SK-N-MC (cell line): ENCODE results near the gene TUBA3C.

Experiments
- DNase-seq: peaks from one replicate; pipeline ENCODE4 v3.0.0-alpha.2; 2011; ENCODE audit warnings: low read depth, low spot score
- H3K27ac ChIP-seq: fragments of 200-600 bp; sonication (generic); 2 replicates; pipeline ENCODE4 v1.5.1; 2016; ENCODE audit warnings: mixed run types
- H3K36me3 ChIP-seq: fragments of 200-600 bp; sonication (generic); 2 replicates; pipeline ENCODE4 v1.6.1; 2017; ENCODE audit warnings: antibody characterized with exemption, low read length, mixed read lengths; ENCODE audit not compliant: insufficient read depth
- H3K4me3 ChIP-seq: fragments of 200-600 bp; sonication (generic); 2 replicates; pipeline ENCODE4 v1.5.1; 2016
- H3K9ac ChIP-seq: fragments of 200-600 bp; sonication (generic); 2 replicates; pipeline ENCODE4 v1.8.0; 2017; ENCODE audit warnings: mixed run types, mixed read lengths; ENCODE audit not compliant: insufficient read length
- H3K9me3 ChIP-seq: fragments of 200-600 bp; sonication (generic); 2 replicates; pipeline ENCODE4 v1.6.1; 2017; ENCODE audit warnings: low read depth, mild to moderate bottlenecking, antibody characterized with exemption, low read length, moderate library complexity, mixed read lengths
- EZH2 ChIP-seq: fragments of 200-600 bp; sonication (generic); IDR thresholded peaks from one replicate; pipeline ENCODE4 v1.6.1; 2017; ENCODE audit warnings: antibody characterized with exemption
- FOXP2 ChIP-seq: optimal IDR thresholded peaks from 2 replicates; pipeline ENCODE3; 2011; ENCODE audit warnings: mild to moderate bottlenecking, moderate library complexity; ENCODE audit not compliant: insufficient read depth; ENCODE audit errors: extremely low read length, control extremely low read depth
- POLR2AphosphoS5 ChIP-seq: IDR thresholded peaks from 2 replicates; pipeline ENCODE4 v1.6.1; 2012; ENCODE audit warnings: mild to moderate bottlenecking, low read depth, low read length, borderline replicate concordance

The TUBA3C gene

DNA sequence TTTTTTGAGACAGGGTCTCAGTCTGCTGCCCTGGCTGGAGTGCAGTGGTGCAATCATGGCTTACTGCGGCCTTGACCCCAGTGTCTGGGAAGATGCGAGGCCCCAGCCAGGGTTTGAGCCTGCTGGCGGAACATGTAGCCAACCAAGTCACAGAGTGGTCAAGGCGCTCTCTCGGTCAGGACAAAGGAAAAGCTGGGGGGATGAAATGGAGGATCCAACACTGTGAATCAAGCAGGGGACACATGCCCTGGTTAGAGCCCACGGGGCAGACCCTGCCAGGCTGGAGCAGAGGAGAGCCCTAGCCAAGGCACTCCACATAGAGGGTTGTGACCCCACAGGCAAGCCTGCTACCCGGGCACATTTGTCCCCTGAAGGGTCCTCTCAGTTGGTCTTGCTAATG is 10.1 kb downstream of the TUBA3C start:
- no peak for DNase-seq
- TF ChIP-seq EZH2: no peak
- TF ChIP-seq FOXP2: no peak
- TF ChIP-seq POLR2AphosphoS5: no peak
- Histone ChIP-seq H3K9me3 (no peaks in the 10 kb centered on the region), H3K36me3 (no peaks in the 10 kb centered on the region), H3K9ac (no peak overlapping the region), H3K4me3 (no peak overlapping the region), H3K27ac (no peak overlapping the region)

DNA sequence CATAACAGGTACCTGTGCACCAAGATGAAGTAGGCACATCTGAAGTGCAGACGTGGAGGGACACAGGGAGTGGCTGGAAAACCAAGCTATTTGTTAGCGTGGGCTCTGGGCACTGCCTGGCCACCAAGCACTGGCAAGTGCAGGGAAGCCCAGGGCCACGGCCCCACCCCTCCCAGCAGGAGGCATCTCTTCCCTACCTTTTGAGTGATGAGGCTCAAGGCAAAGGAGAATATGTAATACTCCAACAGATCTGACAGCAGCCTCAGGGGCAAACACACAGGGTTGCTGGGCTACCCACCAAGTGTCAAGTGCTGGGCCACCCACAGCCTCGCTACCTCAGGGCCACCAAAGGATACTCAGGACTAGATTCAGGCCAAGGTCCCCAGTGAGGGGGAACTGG is 11.6 kb downstream of the TUBA3C start:
- no peaks in the 10 kb centered on the region for H3K36me3 ChIP-seq

DNA sequence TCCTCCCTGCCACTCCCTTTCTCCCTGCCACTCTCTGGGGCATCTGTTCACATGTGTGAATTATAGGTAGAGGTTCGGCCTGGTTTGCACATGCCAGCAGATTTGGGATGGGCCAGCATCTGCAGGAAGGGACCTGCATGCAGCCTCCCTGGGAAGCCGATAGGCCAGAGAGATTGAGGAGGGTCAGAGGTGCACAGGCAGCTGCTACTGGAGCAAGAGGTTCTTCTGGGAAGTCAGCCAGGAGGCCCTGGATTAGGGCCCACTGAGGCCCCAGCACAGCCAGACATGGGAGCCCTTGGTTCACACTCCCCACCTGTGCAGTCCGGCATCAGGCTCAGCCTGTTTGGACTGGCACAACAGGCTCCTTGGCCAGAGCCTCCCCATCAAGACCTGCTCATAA is 12.1 kb downstream of the TUBA3C start:
- DNase-seq: no peak
- no peaks in the 10 kb centered on the region for H3K36me3 ChIP-seq
- H3K9me3 ChIP-seq: no peaks in the 10 kb centered on the region
- TF ChIP-seq FOXP2 (no peak), EZH2 (no peak), POLR2AphosphoS5 (no peak)
- no peak overlapping the region for H3K27ac ChIP-seq
- no peak overlapping the region for H3K4me3 ChIP-seq
- no peak overlapping the region for H3K9ac ChIP-seq

More for the DNA sequence above, 11.6 kb downstream of the TUBA3C start:
- no peak for TF ChIP-seq POLR2AphosphoS5
- TF ChIP-seq EZH2: no peak
- no peak for TF ChIP-seq FOXP2
- Histone ChIP-seq H3K9me3 (no peaks in the 10 kb centered on the region), H3K9ac (no peak overlapping the region), H3K27ac (no peak overlapping the region), H3K4me3 (no peak overlapping the region)
- DNase-seq: no peak

- H3K36me3 ChIP-seq: no peaks in the 10 kb centered on the region
- no peak for DNase-seq
- H3K27ac ChIP-seq: no peak overlapping the region
- no peak overlapping the region for H3K4me3 ChIP-seq
- H3K9ac ChIP-seq: no peak overlapping the region
- TF ChIP-seq FOXP2 (no peak), POLR2AphosphoS5 (no peak), EZH2 (no peak)
- no peaks in the 10 kb centered on the region for H3K9me3 ChIP-seq
These were observed 20.3 kb downstream of the TUBA3C start for GRCh38 chr13:19161308-19161707.

DNA sequence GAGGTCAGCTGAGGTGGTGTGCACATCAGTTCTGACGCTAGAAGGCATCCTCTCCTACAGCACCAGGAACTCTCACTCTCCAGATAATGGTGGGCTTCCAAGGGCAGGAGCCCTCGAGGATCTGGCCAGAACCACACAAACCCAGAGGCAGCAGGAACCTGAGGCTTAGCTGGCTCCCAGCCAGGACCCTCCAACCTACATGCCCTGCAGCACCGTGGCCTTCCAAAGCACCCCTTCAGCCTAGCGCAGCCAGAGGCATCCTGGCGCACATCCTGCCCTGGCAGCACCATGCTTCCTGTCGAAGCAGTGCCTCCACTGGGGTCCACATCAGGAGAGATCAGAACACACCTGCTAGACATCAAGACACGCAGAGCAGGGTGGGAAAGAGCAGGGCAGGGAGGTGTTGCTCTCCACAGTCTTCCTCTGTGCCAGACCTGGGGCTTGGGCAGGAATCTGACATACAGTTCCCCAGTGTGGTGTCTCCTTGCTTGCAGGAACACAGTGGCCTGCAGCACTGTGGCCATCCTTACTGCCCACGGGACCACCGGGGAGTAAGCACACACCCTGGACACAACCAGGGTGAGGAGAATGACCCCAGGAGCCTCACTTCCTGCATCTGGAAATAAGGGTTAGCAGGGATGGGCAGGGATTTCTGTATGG is 21.7 kb downstream of the TUBA3C start:
- no peak for TF ChIP-seq FOXP2
- no peak for TF ChIP-seq EZH2
- no peak for TF ChIP-seq POLR2AphosphoS5
- DNase-seq: no peak
- Histone ChIP-seq H3K4me3 (no peak overlapping the region), H3K27ac (no peak overlapping the region), H3K9ac (no peak overlapping the region), H3K36me3 (no peaks in the 10 kb centered on the region), H3K9me3 (no peaks in the 10 kb centered on the region)

GRCh38 chr13:19159181-19159580 is 22.4 kb downstream of the TUBA3C start:
- Histone ChIP-seq H3K9ac (no peak overlapping the region), H3K9me3 (no peaks in the 10 kb centered on the region), H3K27ac (no peak overlapping the region), H3K36me3 (no peaks in the 10 kb centered on the region), H3K4me3 (no peak overlapping the region)
- no peak for TF ChIP-seq POLR2AphosphoS5
- no peak for TF ChIP-seq FOXP2
- no peak for TF ChIP-seq EZH2
- no peak for DNase-seq

DNA sequence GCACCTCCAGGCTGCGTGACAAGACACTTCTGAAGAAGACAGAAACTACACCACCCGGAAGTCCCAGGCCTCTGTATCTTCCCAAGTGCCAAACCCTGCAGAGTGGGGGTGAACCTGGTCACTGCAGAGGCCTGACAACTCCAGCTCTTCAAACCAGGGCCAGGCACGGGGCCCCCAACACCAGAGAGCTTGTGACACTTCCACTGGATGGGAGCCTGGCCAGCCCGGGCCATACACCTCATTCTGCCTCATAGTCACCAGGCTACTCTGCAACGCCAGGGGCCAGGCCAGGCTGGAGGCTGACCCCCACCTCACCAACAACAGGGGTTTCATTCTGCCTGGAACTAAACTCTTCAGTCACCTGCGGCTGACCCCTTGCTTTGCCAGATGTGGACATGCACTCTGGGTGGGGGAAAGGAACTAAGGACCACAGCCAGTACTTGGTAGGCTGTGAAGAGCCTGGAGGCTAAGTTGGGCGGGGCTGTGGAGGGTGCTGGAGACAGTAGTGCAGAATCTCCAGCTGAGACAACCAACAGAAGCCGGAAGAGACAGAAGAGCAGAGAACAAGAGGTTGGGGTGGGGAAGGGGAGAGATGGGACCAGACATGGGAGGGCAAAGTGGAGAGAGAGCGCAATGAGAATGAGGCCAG is 23.0 kb downstream of the TUBA3C start:
- no peak overlapping the region for H3K9ac ChIP-seq
- H3K9me3 ChIP-seq: no peaks in the 10 kb centered on the region
- H3K27ac ChIP-seq: no peak overlapping the region
- H3K36me3 ChIP-seq: no peaks in the 10 kb centered on the region
- DNase-seq: no peak
- TF ChIP-seq EZH2 (no peak), POLR2AphosphoS5 (no peak), FOXP2 (no peak)
- H3K4me3 ChIP-seq: no peak overlapping the region

DNA sequence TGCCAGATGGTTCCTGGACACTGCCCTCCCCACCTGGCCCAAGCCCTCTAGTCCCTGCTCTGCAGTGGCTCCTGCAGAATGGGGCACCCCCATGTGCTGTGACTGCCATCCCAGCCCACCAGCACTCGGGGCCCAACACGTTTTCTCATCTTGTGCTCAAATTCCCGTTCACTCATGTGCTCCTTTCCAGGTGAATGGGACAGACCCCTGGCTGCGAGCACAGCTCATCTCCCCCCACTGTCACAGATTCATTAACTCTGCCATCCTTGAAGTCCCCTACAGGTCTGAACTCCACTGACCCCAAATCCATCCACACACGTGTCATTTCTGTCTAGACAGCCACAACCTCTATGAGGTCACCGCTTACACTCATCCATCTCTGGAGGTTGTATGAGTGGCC is 23.6 kb downstream of the TUBA3C start:
- no peaks in the 10 kb centered on the region for H3K36me3 ChIP-seq
- no peak overlapping the region for H3K4me3 ChIP-seq
- no peak for DNase-seq
- H3K27ac ChIP-seq: no peak overlapping the region
- no peaks in the 10 kb centered on the region for H3K9me3 ChIP-seq
- TF ChIP-seq POLR2AphosphoS5 (no peak), EZH2 (no peak), FOXP2 (no peak)
- no peak overlapping the region for H3K9ac ChIP-seq

GRCh38 chr13:19157461-19157860 is 24.2 kb downstream of the TUBA3C start:
- no peak overlapping the region for H3K27ac ChIP-seq
- no peaks in the 10 kb centered on the region for H3K36me3 ChIP-seq
- DNase-seq: no peak
- H3K9ac ChIP-seq: no peak overlapping the region
- TF ChIP-seq EZH2 (no peak), FOXP2 (no peak), POLR2AphosphoS5 (no peak)
- H3K9me3 ChIP-seq: no peaks in the 10 kb centered on the region
- no peak overlapping the region for H3K4me3 ChIP-seq
